CD4-positive, CD25-positive, alpha-beta regulatory T cell (primary cell): ENCODE data around the gene GRK7. TPM values are rescaled to one million over a fixed set of nuclear protein-coding genes. Genes with fewer than 3 reads are reported as not detected.

ENCODE experiments used
- ATAC-seq, 2 donors: fragments of 150-1000 bp; cut with Tn5 transposase; one replicate each; pipeline ENCODE4 v1.10.0; 2021; ENCODE audit warnings: low read depth in 2 of 2, moderate number of reproducible peaks in 2 of 2, moderate library complexity in 1 of 2
- DNase-seq, 3 donors: peaks; one replicate each; pipeline versions ENCODE4 v3.0.0 to v3.0.0-alpha.2; 2012 to 2022; ENCODE audit warnings: mixed read lengths in 1 of 3
- H3K27ac ChIP-seq: one replicate; pipeline ENCODE4 v1.7.0; 2013; ENCODE audit warnings: mild to moderate bottlenecking, low read length; ENCODE audit not compliant: insufficient read depth, poor library complexity, severe bottlenecking
- H3K27me3 ChIP-seq: one replicate; pipeline ENCODE4 v1.7.0; 2013; ENCODE audit warnings: low read length; ENCODE audit not compliant: control insufficient read depth, insufficient read depth
- H3K36me3 ChIP-seq: one replicate; pipeline ENCODE4 v1.7.0; 2013; ENCODE audit warnings: mild to moderate bottlenecking, low read length, moderate library complexity; ENCODE audit not compliant: control insufficient read depth, insufficient read depth
- H3K4me1 ChIP-seq: 2 replicates; pipeline ENCODE4 v1.7.0; 2013; ENCODE audit warnings: mild to moderate bottlenecking, low read length; ENCODE audit not compliant: insufficient read depth, control insufficient read depth, poor library complexity, severe bottlenecking
- H3K4me3 ChIP-seq: one replicate; pipeline ENCODE4 v1.7.0; 2013; ENCODE audit warnings: low read depth, mild to moderate bottlenecking, low read length, moderate library complexity
- H3K9me3 ChIP-seq, 2 experiments: 1 replicate in 1 of 2; 2 replicates in 1 of 2; pipeline ENCODE4 v1.7.0; 2013; ENCODE audit warnings: low read length in 2 of 2, mild to moderate bottlenecking in 1 of 2, moderate library complexity in 1 of 2; ENCODE audit not compliant: control insufficient read depth in 2 of 2
- H3K27ac Mint-ChIP-seq, 3 donors: one replicate each; pipeline ENCODE4 v1.8.0; 2020 to 2022; ENCODE audit warnings: mild to moderate bottlenecking in 3 of 3, mixed read lengths in 3 of 3, moderate library complexity in 2 of 3
- H3K27me3 Mint-ChIP-seq: one replicate; pipeline ENCODE4 v1.8.0; 2022; ENCODE audit warnings: mild to moderate bottlenecking, mixed read lengths
- H3K36me3 Mint-ChIP-seq: one replicate; pipeline ENCODE4 v1.8.0; 2020; ENCODE audit warnings: mixed read lengths
- H3K4me1 Mint-ChIP-seq, 4 donors: one replicate each; pipeline ENCODE4 v1.8.0; 2020 to 2022; ENCODE audit warnings: mixed read lengths in 4 of 4, mild to moderate bottlenecking in 1 of 4
- H3K4me3 Mint-ChIP-seq, 4 donors: one replicate each; pipeline ENCODE4 v1.8.0; 2020 to 2022; ENCODE audit warnings: mild to moderate bottlenecking in 4 of 4, mixed read lengths in 4 of 4, moderate library complexity in 3 of 4
- H3K9me3 Mint-ChIP-seq, 7 donors: one replicate each; pipeline ENCODE4 v1.8.0; 2020 to 2022; ENCODE audit warnings: mixed read lengths in 7 of 7, mild to moderate bottlenecking in 3 of 7, moderate library complexity in 2 of 7
- polyA plus RNA-seq, 4 donors: library from polyadenylated mRNA; unstranded; fragments of 300-500 nt; fragmentation: Illumina TruSeq; gene quantifications; one replicate each; pipeline ENCODE4 v1.2.3, GENCODE V29; 2021
- total RNA-seq: library from RNA; stranded (reverse); gene quantifications from one replicate; pipeline ENCODE4 v1.2.3, GENCODE V29; 2022

The GRK7 gene
- total and polyA plus RNA-seq, 5 donors from 2014 or later = 0.05 TPM; not detected in 4

DNA sequence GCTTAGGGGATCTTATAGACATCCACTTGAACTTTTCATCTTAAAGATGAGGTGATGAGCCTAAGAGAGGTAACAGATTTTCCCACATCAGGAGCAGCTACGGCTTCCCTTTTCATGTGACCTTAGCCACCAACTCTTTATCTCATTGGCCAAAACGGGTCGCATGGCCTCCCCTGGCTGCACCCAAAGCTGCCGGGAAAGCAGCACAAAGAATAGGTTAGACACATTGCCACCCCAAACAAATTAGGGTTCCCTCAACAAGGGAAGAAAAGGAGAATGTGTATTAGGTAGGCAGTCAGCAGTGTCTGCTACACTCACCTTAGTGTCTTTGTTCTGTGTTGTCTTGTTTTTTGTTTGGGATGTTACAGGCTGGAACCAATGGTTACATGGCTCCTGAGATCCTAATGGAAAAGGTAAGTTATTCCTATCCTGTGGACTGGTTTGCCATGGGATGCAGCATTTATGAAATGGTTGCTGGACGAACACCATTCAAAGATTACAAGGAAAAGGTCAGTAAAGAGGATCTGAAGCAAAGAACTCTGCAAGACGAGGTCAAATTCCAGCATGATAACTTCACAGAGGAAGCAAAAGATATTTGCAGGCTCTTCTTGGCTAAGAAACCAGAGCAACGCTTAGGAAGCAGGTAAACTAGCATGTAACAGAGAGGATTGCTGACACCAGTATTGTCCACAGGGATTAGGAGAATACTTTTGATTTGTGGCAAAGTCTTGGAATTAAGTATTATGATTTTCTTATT lies 44.2 kb downstream of the GRK7 start:
- Mint-ChIP-seq H3K4me3 (no peak overlapping the region), H3K9me3 (no peaks in the 10 kb centered on the region), H3K27ac (no peak overlapping the region), H3K27me3 (peaks cover 17% of the 10 kb centered on the region), H3K4me1 (no peaks in the 10 kb centered on the region), H3K36me3 (no peaks in the 10 kb centered on the region)
- no peak overlapping the region for H3K27ac ChIP-seq
- ATAC-seq (no peak), DNase-seq (no peak)
- H3K4me1 ChIP-seq = no peaks in the 10 kb centered on the region
- peaks cover 5% of the 10 kb centered on the region for H3K27me3 ChIP-seq
- no peak overlapping the region for H3K4me3 ChIP-seq
- H3K9me3 ChIP-seq = no peaks in the 10 kb centered on the region
- H3K36me3 ChIP-seq = no peaks in the 10 kb centered on the region

DNA sequence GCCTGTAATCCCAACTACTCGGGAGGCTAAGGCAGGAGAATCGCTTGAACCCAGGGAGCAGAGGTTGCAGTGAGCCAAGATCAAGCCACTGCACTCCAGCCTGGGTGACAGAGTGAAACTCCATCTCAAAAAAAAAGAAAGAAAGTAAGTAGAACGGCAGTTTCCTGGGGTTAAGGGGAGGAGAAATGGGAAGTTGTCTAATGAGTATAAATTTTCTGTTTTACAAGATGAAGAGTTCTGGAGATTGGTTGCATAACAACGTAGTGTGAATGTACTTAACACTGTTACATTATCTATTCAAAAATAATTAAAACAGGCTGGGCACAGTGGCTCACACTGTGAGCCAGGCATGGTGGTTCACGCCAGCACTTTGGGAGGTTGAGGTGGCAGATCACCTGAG lies 45.4 kb downstream of the GRK7 start:
- H3K9me3 Mint-ChIP-seq = no peaks in the 10 kb centered on the region
- no peaks in the 10 kb centered on the region for H3K36me3 Mint-ChIP-seq
- Histone ChIP-seq H3K9me3 (no peaks in the 10 kb centered on the region), H3K36me3 (no peaks in the 10 kb centered on the region), H3K27ac (no peak overlapping the region), H3K4me3 (no peak overlapping the region), H3K4me1 (no peaks in the 10 kb centered on the region), H3K27me3 (peaks cover 2% of the 10 kb centered on the region)
- no peak for DNase-seq
- no peak for ATAC-seq
- no peak overlapping the region for H3K27ac Mint-ChIP-seq
- H3K4me3 Mint-ChIP-seq = no peak overlapping the region
- H3K4me1 Mint-ChIP-seq = no peaks in the 10 kb centered on the region
- peaks cover 17% of the 10 kb centered on the region for H3K27me3 Mint-ChIP-seq

DNA sequence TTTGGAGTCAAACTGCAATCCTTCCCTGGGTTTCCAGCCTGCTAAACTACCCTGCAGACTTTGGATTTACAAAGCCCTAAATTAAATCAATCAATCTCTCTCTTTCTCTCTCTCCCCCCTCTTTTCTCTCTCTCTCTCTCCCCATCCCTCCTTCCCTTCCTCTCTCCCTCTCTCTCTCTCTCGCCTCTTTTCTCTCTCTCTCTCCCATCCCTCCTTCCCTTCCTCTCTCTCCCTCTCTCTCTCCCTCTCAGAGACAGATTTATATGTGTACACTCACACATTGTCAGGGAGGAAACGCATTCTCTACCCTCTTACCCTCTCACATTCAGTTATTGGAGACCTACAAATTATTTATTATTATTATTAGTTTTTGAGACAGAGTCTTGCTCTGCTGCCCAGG lies 47.0 kb downstream of the GRK7 start:
- H3K27me3 Mint-ChIP-seq = peaks cover 19% of the 10 kb centered on the region
- DNase-seq (no peak), ATAC-seq (no peak)
- Histone ChIP-seq H3K27ac (no peak overlapping the region), H3K27me3 (peaks cover 2% of the 10 kb centered on the region), H3K4me1 (no peaks in the 10 kb centered on the region), H3K9me3 (no peaks in the 10 kb centered on the region), H3K36me3 (no peaks in the 10 kb centered on the region), H3K4me3 (no peak overlapping the region)
- no peak overlapping the region for H3K27ac Mint-ChIP-seq
- H3K4me3 Mint-ChIP-seq = no peak overlapping the region
- no peaks in the 10 kb centered on the region for H3K36me3 Mint-ChIP-seq
- peaks cover 0 to 4% (median 0%) of the 10 kb centered on the region in 7 donors for H3K9me3 Mint-ChIP-seq
- no peaks in the 10 kb centered on the region for H3K4me1 Mint-ChIP-seq

DNA sequence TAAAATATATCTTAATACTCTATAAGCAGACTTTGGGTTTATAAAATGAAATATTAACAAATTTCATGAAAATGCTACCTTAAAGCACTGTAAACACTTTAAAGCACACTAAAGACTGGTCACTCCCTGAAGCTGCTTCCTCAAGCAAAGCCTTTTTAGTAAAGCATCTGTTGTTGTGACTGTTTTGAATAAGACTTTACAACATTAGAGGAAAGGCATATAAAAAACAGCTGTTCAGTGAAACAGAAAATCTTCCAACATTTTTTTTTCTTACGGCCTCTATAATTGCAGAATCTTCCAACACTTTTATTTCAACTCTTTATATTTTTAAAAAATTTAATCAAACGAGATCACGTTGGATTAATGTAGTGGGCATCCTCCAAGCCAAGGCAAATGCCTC lies 48.1 kb downstream of the GRK7 start:
- Histone ChIP-seq H3K36me3 (no peaks in the 10 kb centered on the region), H3K4me1 (no peaks in the 10 kb centered on the region), H3K9me3 (peaks cover 0 to 6% of the 10 kb centered on the region in 2 experiments), H3K27ac (no peak overlapping the region), H3K4me3 (no peak overlapping the region), H3K27me3 (peaks cover 12% of the 10 kb centered on the region)
- Mint-ChIP-seq H3K27me3 (peaks cover 30% of the 10 kb centered on the region), H3K27ac (no peak overlapping the region), H3K36me3 (no peaks in the 10 kb centered on the region), H3K9me3 (peaks cover 0 to 15% (median 0%) of the 10 kb centered on the region in 7 donors), H3K4me1 (no peaks in the 10 kb centered on the region), H3K4me3 (no peak overlapping the region)
- ATAC-seq = no peak
- DNase-seq = no peak

DNA sequence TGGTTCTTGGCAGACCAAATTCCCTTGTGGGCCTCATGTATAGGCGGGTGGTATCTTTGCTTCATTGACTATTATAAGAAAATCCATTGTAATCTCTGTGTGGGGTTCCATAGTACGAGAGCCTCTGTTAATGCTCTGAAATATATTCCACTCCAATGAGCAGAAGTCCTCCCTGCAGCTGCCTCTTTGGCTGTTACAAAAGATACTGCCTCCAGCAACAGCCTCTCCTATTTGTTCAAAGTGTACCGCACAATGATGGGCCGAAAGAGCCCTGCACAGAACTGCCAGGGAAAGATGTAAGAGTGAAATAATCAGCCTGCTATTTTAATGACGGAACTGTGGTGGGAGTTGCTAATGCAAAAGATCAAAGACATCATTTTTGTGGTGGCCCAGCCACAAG lies 48.9 kb downstream of the GRK7 start:
- no peak overlapping the region for H3K27ac ChIP-seq
- peaks cover 0 to 6% of the 10 kb centered on the region in 2 experiments for H3K9me3 ChIP-seq
- peaks cover 0 to 15% (median 0%) of the 10 kb centered on the region in 7 donors for H3K9me3 Mint-ChIP-seq
- no peaks in the 10 kb centered on the region for H3K4me1 Mint-ChIP-seq
- H3K36me3 ChIP-seq = no peaks in the 10 kb centered on the region
- H3K27ac Mint-ChIP-seq = no peak overlapping the region
- H3K36me3 Mint-ChIP-seq = no peaks in the 10 kb centered on the region
- H3K4me3 Mint-ChIP-seq = no peak overlapping the region
- peaks cover 12% of the 10 kb centered on the region for H3K27me3 ChIP-seq
- no peaks in the 10 kb centered on the region for H3K4me1 ChIP-seq
- no peak overlapping the region for H3K4me3 ChIP-seq
- ATAC-seq (no peak), DNase-seq (no peak)
- H3K27me3 Mint-ChIP-seq = peaks cover 35% of the 10 kb centered on the region

DNA sequence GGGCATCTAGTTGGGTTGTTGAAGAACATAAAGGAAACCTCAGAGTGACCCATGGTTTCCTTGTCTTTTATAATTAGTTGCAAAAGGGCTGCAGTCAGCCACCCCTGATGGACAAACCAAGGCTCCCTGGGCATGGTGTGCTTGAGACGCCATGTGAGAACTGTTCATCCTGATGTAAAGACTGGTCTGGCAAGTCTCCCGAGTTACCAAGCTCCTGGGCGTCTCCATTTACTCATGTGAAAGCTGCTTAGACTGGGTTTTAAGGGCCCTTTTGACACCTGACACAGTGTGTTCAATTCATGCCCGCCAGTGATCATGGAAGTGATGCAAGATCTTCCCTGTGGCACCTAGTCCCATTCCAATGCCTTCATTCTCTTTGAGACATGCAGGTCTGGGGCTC lies 49.4 kb downstream of the GRK7 start:
- no peak for DNase-seq
- Histone ChIP-seq H3K36me3 (no peaks in the 10 kb centered on the region), H3K4me1 (no peaks in the 10 kb centered on the region), H3K9me3 (peaks cover 0 to 6% of the 10 kb centered on the region in 2 experiments), H3K4me3 (no peak overlapping the region), H3K27me3 (peaks cover 13% of the 10 kb centered on the region), H3K27ac (no peak overlapping the region)
- Mint-ChIP-seq H3K9me3 (peaks cover 0 to 15% (median 0%) of the 10 kb centered on the region in 7 donors), H3K27me3 (peaks cover 38% of the 10 kb centered on the region), H3K27ac (no peak overlapping the region), H3K36me3 (no peaks in the 10 kb centered on the region), H3K4me3 (no peak overlapping the region), H3K4me1 (no peaks in the 10 kb centered on the region)
- no peak for ATAC-seq

Other genes with a start within 250 kb of the GRK7 start
- 65.4 TPM for gene RNF7, start 25.1 kb upstream of the GRK7 start, total RNA-seq
- gene RNF7, start 25.1 kb upstream of the GRK7 start, polyA plus RNA-seq = 100 to 1,000 TPM; 139 to 169 (median 156) TPM
- 53.6 TPM for gene ATP1B3, start 113.2 kb downstream of the GRK7 start, total RNA-seq
- gene ATP1B3, start 113.2 kb downstream of the GRK7 start, polyA plus RNA-seq = 100 to 1,000 TPM; 115 to 158 (median 138) TPM